Neutrophil (primary cell): ENCODE data around the gene CLEC2L.

Experiments used
- H3K27ac ChIP-seq: fragments of 200-600 bp; sonication (generic); 2 replicates; pipeline ENCODE4 v1.5.1; 2016; ENCODE audit warnings: mild to moderate bottlenecking, moderate library complexity
- H3K27me3 ChIP-seq: fragments of 200-600 bp; sonication (generic); 2 replicates; pipeline ENCODE4 v1.6.0; 2016; ENCODE audit warnings: mild to moderate bottlenecking
- H3K36me3 ChIP-seq: fragments of 200-600 bp; sonication (generic); 2 replicates; pipeline ENCODE4 v1.5.1; 2017
- H3K4me1 ChIP-seq, 2 experiments: fragments of 200-600 bp in 1 of 2; sonication (generic) in 1 of 2; 1 replicate in 1 of 2; 2 replicates in 1 of 2; pipeline versions ENCODE4 v1.5.1 to v1.6.1; 2013 to 2016; ENCODE audit warnings: low read depth in 1 of 2, low read length in 1 of 2, mild to moderate bottlenecking in 1 of 2, moderate library complexity in 1 of 2; ENCODE audit not compliant: control insufficient read depth in 1 of 2, insufficient read depth in 1 of 2
- H3K4me3 ChIP-seq, 2 experiments: fragments of 200-600 bp in 1 of 2; sonication (generic) in 1 of 2; 1 replicate in 1 of 2; 2 replicates in 1 of 2; pipeline ENCODE4 v1.5.1; 2013 to 2016; ENCODE audit warnings: low read depth in 1 of 2, low read length in 1 of 2, mild to moderate bottlenecking in 1 of 2, moderate library complexity in 1 of 2
- H3K9me3 ChIP-seq: fragments of 200-600 bp; sonication (generic); 2 replicates; pipeline ENCODE4 v1.5.1; 2016
- CTCF ChIP-seq: fragments of 200-600 bp; sonication (generic); IDR thresholded peaks from 2 replicates; pipeline ENCODE4 v1.5.1; 2016; ENCODE audit warnings: antibody characterized with exemption

CLEC2L gene

DNA sequence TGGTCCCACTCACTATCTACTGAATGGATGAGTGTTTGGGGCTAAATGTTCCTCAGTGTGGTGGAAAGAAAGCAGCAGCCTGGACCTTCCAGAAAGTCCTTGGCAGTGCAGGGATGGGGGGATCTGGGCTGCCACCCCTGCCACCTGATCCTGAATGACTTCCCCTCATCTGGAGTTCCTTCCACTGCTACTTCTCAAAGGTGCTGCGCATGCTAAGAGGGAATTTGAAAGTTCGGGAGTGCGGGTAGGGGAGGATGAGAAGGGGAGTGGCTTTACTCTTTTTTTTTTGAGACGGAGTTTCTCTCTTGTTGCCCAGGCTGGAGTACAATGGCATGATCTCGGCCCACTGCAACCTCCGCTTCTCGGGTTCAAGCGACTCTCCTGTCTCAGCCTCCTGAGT, 41.4 kb upstream of the CLEC2L start:
- Histone ChIP-seq H3K4me1 (peaks cover 9 to 16% of the 10 kb centered on the region in 2 experiments), H3K27ac (no peak overlapping the region), H3K36me3 (no peaks in the 10 kb centered on the region), H3K27me3 (peaks cover 72% of the 10 kb centered on the region), H3K9me3 (no peaks in the 10 kb centered on the region), H3K4me3 (no peak overlapping the region)
- TF ChIP-seq CTCF: no peak

- peaks cover 78% of the 10 kb centered on the region for H3K27me3 ChIP-seq
- H3K27ac ChIP-seq: no peak overlapping the region
- no peaks in the 10 kb centered on the region for H3K9me3 ChIP-seq
- no peak for TF ChIP-seq CTCF
- peak overlapping the region; percentile 5 to 57 for H3K4me3 ChIP-seq
- peaks cover 9 to 16% of the 10 kb centered on the region in 2 experiments for H3K4me1 ChIP-seq
- no peaks in the 10 kb centered on the region for H3K36me3 ChIP-seq
Observed at GRCh38 chr7:139482662-139483466, 40.6 kb upstream of the CLEC2L start.

DNA sequence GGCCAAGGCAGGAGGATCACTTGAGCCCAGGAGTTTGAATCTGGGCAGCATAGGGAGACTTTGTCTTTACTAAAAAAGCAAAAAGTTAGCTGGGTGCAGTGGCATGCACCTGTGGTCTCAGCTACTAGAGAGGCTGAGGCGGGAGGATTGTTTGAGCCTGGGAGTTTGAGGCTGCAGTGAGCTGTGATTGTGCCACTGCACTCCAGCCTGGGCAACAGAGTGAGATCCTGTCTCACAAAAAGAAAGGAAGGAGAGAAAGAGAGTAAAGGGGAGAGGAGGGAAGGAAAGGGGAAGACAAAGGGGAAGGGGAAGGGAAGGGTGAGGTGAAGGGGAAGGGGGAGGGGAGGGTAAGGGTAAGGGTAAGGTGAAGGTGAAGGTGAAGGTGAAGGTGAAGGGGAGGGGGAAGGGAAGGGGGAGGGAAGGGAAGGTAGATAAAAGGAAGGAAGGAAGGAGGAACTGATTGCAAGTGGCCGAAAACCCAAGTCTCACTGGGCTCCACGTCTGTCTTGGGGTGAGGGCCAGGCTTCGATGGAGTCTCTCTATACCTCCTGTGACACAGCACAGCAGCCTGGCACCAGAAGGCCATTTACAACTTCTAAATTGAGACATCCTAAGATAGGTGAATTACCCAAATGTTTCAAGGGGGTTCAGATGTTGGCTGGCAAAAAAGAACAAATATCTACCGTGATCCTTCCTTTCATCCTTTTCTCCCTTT, 36.0 kb upstream of the CLEC2L start:
- Histone ChIP-seq H3K36me3 (no peaks in the 10 kb centered on the region), H3K9me3 (no peaks in the 10 kb centered on the region), H3K4me1 (peaks cover 9 to 15% of the 10 kb centered on the region in 2 experiments), H3K27me3 (peaks cover 63% of the 10 kb centered on the region), H3K27ac (no peak overlapping the region), H3K4me3 (no peak overlapping the region)
- no peak for TF ChIP-seq CTCF

GRCh38 chr7:139488810-139489209, 34.7 kb upstream of the CLEC2L start:
- H3K27me3 ChIP-seq: peaks cover 50% of the 10 kb centered on the region
- H3K9me3 ChIP-seq: no peaks in the 10 kb centered on the region
- H3K27ac ChIP-seq: no peak overlapping the region
- no peak for TF ChIP-seq CTCF
- H3K4me3 ChIP-seq: no peak overlapping the region
- peaks cover 0 to 2% of the 10 kb centered on the region in 2 experiments for H3K4me1 ChIP-seq
- H3K36me3 ChIP-seq: no peaks in the 10 kb centered on the region

GRCh38 chr7:139490130-139490529, 33.4 kb upstream of the CLEC2L start:
- peaks cover 46% of the 10 kb centered on the region for H3K27me3 ChIP-seq
- no peak overlapping the region for H3K4me3 ChIP-seq

More at GRCh38 chr7:139490130-139490529, 33.4 kb upstream of the CLEC2L start:
- Histone ChIP-seq H3K4me1 (no peaks in the 10 kb centered on the region), H3K9me3 (no peaks in the 10 kb centered on the region), H3K27ac (no peak overlapping the region), H3K36me3 (no peaks in the 10 kb centered on the region)
- no peak for TF ChIP-seq CTCF
